ENCODE data around the gene ATXN1.

ATXN1 gene

GRCh38 chr6:16687045-16687444 is 74.2 kb downstream of the ATXN1 start:
- no peaks in the 10 kb centered on the region for H4K20me1 ChIP-seq (ENCODE audit: insufficient read depth, low read length)
- TF ChIP-seq EZH2phosphoT487 (IDR thresholded peaks at IDR 0.05; ENCODE audit: low read depth) (no peak), CTCF (IDR thresholded peaks at IDR 0.05; ENCODE audit: low read depth, low read length) (no peak)
- no peaks in the 10 kb centered on the region for H3K9me3 ChIP-seq (ENCODE audit: insufficient read depth, low read length)
- H3K9ac ChIP-seq (ENCODE audit: low read length) = no peak overlapping the region
- no peaks in the 10 kb centered on the region for H3K79me2 ChIP-seq (ENCODE audit: low read length)
- no peak overlapping the region for H3K27ac ChIP-seq (ENCODE audit: low read length)
- no peak overlapping the region for H3K4me2 ChIP-seq (ENCODE audit: low read length)
- H3K36me3 ChIP-seq (replicated peaks; ENCODE audit: low read depth, low read length) = no peaks in the 10 kb centered on the region
- H2AFZ ChIP-seq (ENCODE audit: low read depth, low read length) = no peak overlapping the region
- peaks cover 24% of the 10 kb centered on the region for H3K4me1 ChIP-seq (ENCODE audit: low read length)
- H3K4me3 ChIP-seq (ENCODE audit: low read length) = no peak overlapping the region
- peaks cover 55% of the 10 kb centered on the region for H3K27me3 ChIP-seq (ENCODE audit: low read depth, low read length)

- H3K27ac ChIP-seq (ENCODE audit: low read length) = no peak overlapping the region
- peaks cover 15% of the 10 kb centered on the region for H3K4me1 ChIP-seq (ENCODE audit: low read length)
- peak overlapping the region; percentile 52; the same call in 1 of the 2 replicates for H3K4me2 ChIP-seq (ENCODE audit: low read length)
Observed at GRCh38 chr6:16684896-16685554, 76.2 kb downstream of the ATXN1 start.

GRCh38 chr6:16684195-16684689 is 77.0 kb downstream of the ATXN1 start:
- no peak for TF ChIP-seq EZH2phosphoT487 (IDR thresholded peaks at IDR 0.05; ENCODE audit: low read depth)
- TF ChIP-seq CTCF (IDR thresholded peaks at IDR 0.05; ENCODE audit: low read depth, low read length) = no peak
- Histone ChIP-seq H2AFZ (ENCODE audit: low read depth, low read length) (no peak overlapping the region), H3K4me3 (ENCODE audit: low read length) (no peak overlapping the region), H3K27ac (ENCODE audit: low read length) (no peak overlapping the region), H3K9me3 (ENCODE audit: insufficient read depth, low read length) (no peaks in the 10 kb centered on the region), H3K36me3 (replicated peaks; ENCODE audit: low read depth, low read length) (no peaks in the 10 kb centered on the region), H3K79me2 (ENCODE audit: low read length) (no peaks in the 10 kb centered on the region), H4K20me1 (ENCODE audit: insufficient read depth, low read length) (no peaks in the 10 kb centered on the region), H3K4me1 (ENCODE audit: low read length) (peaks cover 15% of the 10 kb centered on the region), H3K4me2 (ENCODE audit: low read length) (no peak overlapping the region), H3K27me3 (ENCODE audit: low read depth, low read length) (peaks cover 52% of the 10 kb centered on the region), H3K9ac (ENCODE audit: low read length) (no peak overlapping the region)

More at GRCh38 chr6:16684896-16685554, 76.2 kb downstream of the ATXN1 start:
- H3K9me3 ChIP-seq (ENCODE audit: insufficient read depth, low read length) = no peaks in the 10 kb centered on the region
- H3K79me2 ChIP-seq (ENCODE audit: low read length) = no peaks in the 10 kb centered on the region
- H3K4me3 ChIP-seq (ENCODE audit: low read length) = peak overlapping the region; percentile 27; the same call in 1 of the 2 replicates
- H3K36me3 ChIP-seq (replicated peaks; ENCODE audit: low read depth, low read length) = no peaks in the 10 kb centered on the region
- no peak overlapping the region for H2AFZ ChIP-seq (ENCODE audit: low read depth, low read length)
- TF ChIP-seq EZH2phosphoT487 (IDR thresholded peaks at IDR 0.05; ENCODE audit: low read depth) = no peak
- TF ChIP-seq CTCF (IDR thresholded peaks at IDR 0.05; ENCODE audit: low read depth, low read length) = no peak
- H4K20me1 ChIP-seq (ENCODE audit: insufficient read depth, low read length) = no peaks in the 10 kb centered on the region
- no peak overlapping the region for H3K9ac ChIP-seq (ENCODE audit: low read length)
- peaks cover 52% of the 10 kb centered on the region for H3K27me3 ChIP-seq (ENCODE audit: low read depth, low read length)

- TF ChIP-seq EZH2phosphoT487 (IDR thresholded peaks at IDR 0.05; ENCODE audit: low read depth) (no peak), CTCF (IDR thresholded peaks at IDR 0.05; ENCODE audit: low read depth, low read length) (no peak)
- no peaks in the 10 kb centered on the region for H4K20me1 ChIP-seq (ENCODE audit: insufficient read depth, low read length)
- H3K36me3 ChIP-seq (replicated peaks; ENCODE audit: low read depth, low read length) = no peaks in the 10 kb centered on the region
- no peak overlapping the region for H3K4me2 ChIP-seq (ENCODE audit: low read length)
- H3K79me2 ChIP-seq (ENCODE audit: low read length) = no peaks in the 10 kb centered on the region
- H2AFZ ChIP-seq (ENCODE audit: low read depth, low read length) = no peak overlapping the region
- H3K4me3 ChIP-seq (ENCODE audit: low read length) = no peak overlapping the region
- H3K9me3 ChIP-seq (ENCODE audit: insufficient read depth, low read length) = no peaks in the 10 kb centered on the region
- H3K27ac ChIP-seq (ENCODE audit: low read length) = no peak overlapping the region
- H3K4me1 ChIP-seq (ENCODE audit: low read length) = peaks cover 15% of the 10 kb centered on the region
- H3K27me3 ChIP-seq (ENCODE audit: low read depth, low read length) = peaks cover 52% of the 10 kb centered on the region
- no peak overlapping the region for H3K9ac ChIP-seq (ENCODE audit: low read length)
Observed at GRCh38 chr6:16683641-16684194, 77.5 kb downstream of the ATXN1 start.
